ENCODE measurements around the gene EFHD2. TPM values are rescaled to one million over a fixed set of nuclear protein-coding genes. Genes with fewer than 3 reads are reported as not detected.

The EFHD2 gene
- total RNA-seq, 2 experiments from 2014 or later: 45.6 to 45.8 TPM

- Mint-ChIP-seq H3K36me3 (ENCODE audit: low read depth) (no peaks in the 10 kb centered on the region), H3K9me3 (no peaks in the 10 kb centered on the region), H3K27me3 (no peaks in the 10 kb centered on the region), H3K4me3 (no peak overlapping the region), H3K27ac (no peak overlapping the region), H3K4me1 (ENCODE audit: low read depth) (no peaks in the 10 kb centered on the region)
- CTCF ChIA-PET: no interaction called here
- no peak for TF ChIP-seq CTCF (IDR thresholded peaks at IDR 0.05)
- DNase-seq: no peak
- no peak for ATAC-seq
- intact Hi-C loops (cut with micrococcal nuclease): no loop called here
- POLR2A ChIA-PET: no interaction called here
These were observed 62.9 kb downstream of the EFHD2 start for GRCh38 chr1:15472587-15472986.

- ATAC-seq (no peak), DNase-seq (no peak)
- Mint-ChIP-seq H3K4me3 (no peak within 1 kb of the TSS), H3K27me3 (no peaks in the 10 kb centered on the region), H3K36me3 (ENCODE audit: low read depth) (no peaks in the 10 kb centered on the region), H3K27ac (no peak within 1 kb of the TSS), H3K9me3 (no peaks in the 10 kb centered on the region), H3K4me1 (ENCODE audit: low read depth) (no peaks in the 10 kb centered on the region)
- TF ChIP-seq CTCF (IDR thresholded peaks at IDR 0.05): no peak
- ChIA-PET CTCF (no interaction called here), POLR2A (no interaction called here)
- intact Hi-C loops (cut with micrococcal nuclease): no loop called here
These were observed 66.1 kb downstream of the EFHD2 start, which contains the start of gene CELA2B for GRCh38 chr1:15475752-15476314. Gene CELA2B (plus strand): TSS chr1:15476104. CDS start chr1:15476126, 22 bp downstream.

GRCh38 chr1:15476927-15477326 lies 67.2 kb downstream of the EFHD2 start:
- Mint-ChIP-seq H3K9me3 (no peaks in the 10 kb centered on the region), H3K36me3 (ENCODE audit: low read depth) (no peaks in the 10 kb centered on the region), H3K27me3 (no peaks in the 10 kb centered on the region), H3K4me1 (ENCODE audit: low read depth) (no peaks in the 10 kb centered on the region), H3K4me3 (no peak overlapping the region), H3K27ac (no peak overlapping the region)
- no peak for ATAC-seq
- no peak for DNase-seq
- intact Hi-C loops (cut with micrococcal nuclease): no loop called here
- TF ChIP-seq CTCF (IDR thresholded peaks at IDR 0.05): no peak
- CTCF ChIA-PET: no interaction called here
- POLR2A ChIA-PET: no interaction called here

GRCh38 chr1:15477646-15478212 lies 68.0 kb downstream of the EFHD2 start:
- ChIA-PET CTCF (no interaction called here), POLR2A (no interaction called here)
- no peak overlapping the region for H3K4me3 Mint-ChIP-seq
- DNase-seq: no peak
- no peak for ATAC-seq
- TF ChIP-seq CTCF (IDR thresholded peaks at IDR 0.05): no peak
- no peaks in the 10 kb centered on the region for H3K4me1 Mint-ChIP-seq (ENCODE audit: low read depth)
- intact Hi-C loops (cut with micrococcal nuclease): no loop called here
- H3K36me3 Mint-ChIP-seq (ENCODE audit: low read depth): no peaks in the 10 kb centered on the region
- no peaks in the 10 kb centered on the region for H3K9me3 Mint-ChIP-seq
- no peaks in the 10 kb centered on the region for H3K27me3 Mint-ChIP-seq
- H3K27ac Mint-ChIP-seq: no peak overlapping the region

Other genes with a start within 250 kb of the EFHD2 start
- under 1 TPM; 0.07 to 0.16 TPM for gene FHAD1, start 162.7 kb upstream of the EFHD2 start, total RNA-seq
- gene CTRC, start 28.6 kb downstream of the EFHD2 start, total RNA-seq: not detected
- not detected for gene CELA2A, start 46.8 kb downstream of the EFHD2 start, total RNA-seq
- not detected for gene CELA2B, start 66.2 kb downstream of the EFHD2 start, total RNA-seq
- gene CASP9, start 114.3 kb downstream of the EFHD2 start, total RNA-seq: 10 to 100 TPM in 1 of 2 experiments, 1 to 10 TPM in 1; 9.7 to 11.5 TPM
- gene DNAJC16, start 117.0 kb downstream of the EFHD2 start, total RNA-seq: 10 to 100 TPM in 1 of 2 experiments, 1 to 10 TPM in 1; 10.0 to 13.0 TPM
- 10 to 100 TPM; 21.6 to 21.9 TPM for gene AGMAT, start 175.2 kb downstream of the EFHD2 start, total RNA-seq
- gene DDI2, start 207.6 kb downstream of the EFHD2 start, total RNA-seq: 10 to 100 TPM; 33.7 to 34.9 TPM

Data from activated CD8-positive, alpha-beta T cell treated with anti-CD3 and anti-CD28 coated beads for 36 hours (primary cell).